Fibroblast of mammary gland (primary cell): ENCODE measurements around the gene ARMCX1.
"Not testable (repeated sequence)": the region's sequence is repeated elsewhere in the genome, so short reads cannot be mapped to it uniquely, and the experiment has no call there.

Source experiments
- DNase-seq: peaks from one replicate; pipeline ENCODE4 v3.0.0-alpha.2; 2010; ENCODE audit warnings: low read depth
- H3K4me3 ChIP-seq: 2 replicates; pipeline ENCODE4 v1.5.1; 2011; ENCODE audit warnings: low read depth, mild to moderate bottlenecking, low read length, moderate library complexity; ENCODE audit not compliant: control insufficient read depth
- CTCF ChIP-seq: conservative IDR thresholded peaks from 2 replicates; pipeline ENCODE4 v1.5.1; 2011; ENCODE audit warnings: low read depth, low read length, inconsistent platforms; ENCODE audit not compliant: control insufficient read depth, insufficient read depth

The ARMCX1 gene

GRCh38 chrX:101550362-101550750 lies at the start of gene ARMCX1:
TSS of gene ARMCX1 (plus strand) at chrX:101550547. CDS start at chrX:101552931, 2,384 bp downstream.
- DNase-seq: peak; percentile 84
- H3K4me3 ChIP-seq: peak within 1 kb of the TSS; percentile 70
- no peak for TF ChIP-seq CTCF

GRCh38 chrX:101502929-101503328 lies 47.4 kb upstream of the ARMCX1 start:
- not testable (repeated sequence) for DNase-seq, H3K4me3 ChIP-seq

GRCh38 chrX:101507372-101507771 lies 43.0 kb upstream of the ARMCX1 start:
- TF ChIP-seq CTCF: no peak
- DNase-seq: no peak
- no peak overlapping the region for H3K4me3 ChIP-seq

GRCh38 chrX:101507986-101508385 lies 42.4 kb upstream of the ARMCX1 start:
- TF ChIP-seq CTCF: no peak
- no peak for DNase-seq
- H3K4me3 ChIP-seq: no peak overlapping the region

GRCh38 chrX:101530944-101531343 lies 19.4 kb upstream of the ARMCX1 start:
- no peak overlapping the region for H3K4me3 ChIP-seq
- DNase-seq: no peak
- TF ChIP-seq CTCF: no peak

- no peak for TF ChIP-seq CTCF
- DNase-seq: no peak
- no peak overlapping the region for H3K4me3 ChIP-seq
Measured at GRCh38 chrX:101539116-101539515, 11.2 kb upstream of the ARMCX1 start.

- DNase-seq: peak; percentile 31
- no peak for TF ChIP-seq CTCF
- H3K4me3 ChIP-seq: peak overlapping the region; percentile 70
Measured at GRCh38 chrX:101550751-101551379, 518 bp downstream of the ARMCX1 start.
